HG03439 (cell line): ENCODE data around the gene TBXT.

Experiments used
- ATAC-seq: cut with Tn5 transposase; IDR thresholded peaks from one replicate; pipeline ENCODE4 v1.9.1; 2021; ENCODE audit warnings: mild to moderate bottlenecking, moderate library complexity; ENCODE audit not compliant: unreplicated experiment

The TBXT gene

DNA sequence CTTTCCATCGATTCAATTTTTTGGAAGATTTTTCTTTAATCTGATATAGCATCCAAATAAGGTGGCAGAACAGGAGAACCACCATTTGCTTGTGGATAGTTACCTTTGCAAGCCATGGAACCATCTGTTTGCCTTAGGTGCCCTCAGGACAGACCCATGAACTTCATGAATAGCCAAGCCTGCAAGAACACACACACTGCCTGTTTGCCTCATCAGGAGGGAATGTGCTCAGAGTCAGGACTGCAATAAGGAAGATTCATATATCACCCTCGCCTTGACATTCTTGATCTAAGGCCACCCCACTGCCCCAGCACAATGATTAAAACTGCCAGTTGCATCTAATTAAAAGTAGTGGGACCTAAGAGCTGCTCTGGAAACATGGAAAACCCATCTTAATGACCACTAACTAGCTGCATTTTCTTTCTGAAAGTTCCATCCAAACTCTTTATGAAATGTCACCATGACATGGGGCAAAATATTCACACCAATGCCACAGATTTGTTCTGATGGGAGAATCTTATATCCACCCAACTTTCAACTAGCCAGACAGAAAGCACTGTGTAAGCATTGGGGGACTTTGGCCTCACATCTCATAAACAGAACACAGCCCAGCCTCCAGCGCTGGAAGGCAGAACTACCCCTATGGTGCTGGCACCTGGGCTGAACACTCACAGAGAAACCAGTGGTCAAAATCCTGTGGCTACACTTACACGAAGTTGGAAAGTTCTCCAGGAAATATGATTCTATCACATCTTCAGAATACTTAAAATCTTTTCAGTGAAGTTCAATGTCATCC lies 48.3 kb downstream of the TBXT start:
- ATAC-seq = no peak

DNA sequence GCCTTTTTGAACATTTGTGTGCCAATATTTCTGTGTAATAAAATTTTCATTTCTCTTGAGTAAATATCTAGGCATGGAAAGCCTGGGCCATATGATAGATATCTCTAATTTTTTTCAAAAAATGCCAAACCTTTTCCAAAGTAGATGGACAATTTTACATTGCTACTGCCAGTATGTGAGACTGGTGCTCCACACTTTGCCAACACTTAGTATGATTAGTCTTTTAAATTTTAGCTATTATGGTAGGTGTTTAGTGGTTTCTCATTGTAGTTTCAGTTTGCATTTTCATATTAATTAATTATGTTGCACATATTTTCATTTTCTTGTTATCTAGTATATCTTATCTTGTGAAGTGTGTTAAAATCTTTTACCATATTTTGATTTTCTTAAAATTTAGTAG lies 52.0 kb downstream of the TBXT start:
- ATAC-seq = no peak

DNA sequence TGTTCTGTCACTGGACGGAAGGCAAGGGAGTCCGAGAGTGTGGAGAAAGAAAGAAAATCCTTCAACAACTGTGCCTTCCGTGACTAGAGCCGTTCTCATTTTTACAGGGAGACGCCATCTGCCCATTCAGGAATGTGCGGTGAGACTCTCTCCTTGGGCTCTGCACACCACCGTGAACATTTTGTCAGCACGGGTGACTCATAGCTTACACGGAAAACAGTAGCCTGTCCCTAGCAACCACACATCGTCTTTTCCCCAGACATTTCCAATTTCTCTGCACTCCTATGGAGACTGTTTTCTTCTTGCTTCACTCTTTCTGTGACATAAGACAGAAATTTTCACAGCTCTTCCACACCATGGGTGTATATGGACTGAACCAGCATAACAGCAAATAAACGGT lies 55.1 kb downstream of the TBXT start:
- no peak for ATAC-seq

DNA sequence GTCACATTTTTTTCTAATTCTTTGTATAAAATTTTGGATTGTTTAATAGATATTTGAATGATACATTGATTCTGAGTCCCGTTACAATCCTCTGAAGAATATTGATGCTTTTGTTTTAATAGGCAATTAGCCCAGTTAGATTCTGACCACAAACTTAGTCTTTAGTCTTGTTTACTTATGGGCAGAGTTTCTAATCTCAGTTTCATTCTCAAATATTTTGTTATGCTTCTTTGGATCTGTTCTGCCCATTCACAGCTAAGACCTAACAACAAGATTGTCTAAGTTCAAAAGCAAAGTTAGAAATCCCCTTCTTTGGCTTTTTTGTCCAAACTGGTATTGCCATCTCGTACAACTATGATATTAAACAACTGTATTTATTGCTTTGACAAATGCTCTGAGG lies 58.0 kb downstream of the TBXT start:
- ATAC-seq = no peak
